OCI-LY1 (cell line): ENCODE data around the gene MLPH.

ENCODE experiments used
- CTCF ChIP-seq: fragments of 200-600 bp; sonication (generic), shearing (Covaris generic); IDR thresholded peaks from 2 replicates; pipeline ENCODE4 v1.5.1; 2017; ENCODE audit warnings: mild to moderate bottlenecking, antibody characterized with exemption, low read length, moderate library complexity, mixed read lengths
- EZH2 ChIP-seq: fragments of 200-600 bp; sonication (generic), shearing (Covaris generic); IDR thresholded peaks from 2 replicates; pipeline ENCODE4 v1.8.0; 2017; ENCODE audit warnings: borderline replicate concordance, mixed run types, mild to moderate bottlenecking, antibody characterized with exemption, low read length, moderate library complexity, mixed read lengths

GRCh38 chr2:237540223-237540775, 53.2 kb downstream of the MLPH start:
- TF ChIP-seq CTCF (no peak), EZH2 (no peak)
